ENCODE data around the gene ZW10.
A peak's percentile ranks its signal among the peaks of the same experiment; 100 is the strongest.
"Not testable (repeated sequence)": the region's sequence is repeated elsewhere in the genome, so short reads cannot be mapped to it uniquely, and the experiment has no call there.

Gene ZW10, protein sequence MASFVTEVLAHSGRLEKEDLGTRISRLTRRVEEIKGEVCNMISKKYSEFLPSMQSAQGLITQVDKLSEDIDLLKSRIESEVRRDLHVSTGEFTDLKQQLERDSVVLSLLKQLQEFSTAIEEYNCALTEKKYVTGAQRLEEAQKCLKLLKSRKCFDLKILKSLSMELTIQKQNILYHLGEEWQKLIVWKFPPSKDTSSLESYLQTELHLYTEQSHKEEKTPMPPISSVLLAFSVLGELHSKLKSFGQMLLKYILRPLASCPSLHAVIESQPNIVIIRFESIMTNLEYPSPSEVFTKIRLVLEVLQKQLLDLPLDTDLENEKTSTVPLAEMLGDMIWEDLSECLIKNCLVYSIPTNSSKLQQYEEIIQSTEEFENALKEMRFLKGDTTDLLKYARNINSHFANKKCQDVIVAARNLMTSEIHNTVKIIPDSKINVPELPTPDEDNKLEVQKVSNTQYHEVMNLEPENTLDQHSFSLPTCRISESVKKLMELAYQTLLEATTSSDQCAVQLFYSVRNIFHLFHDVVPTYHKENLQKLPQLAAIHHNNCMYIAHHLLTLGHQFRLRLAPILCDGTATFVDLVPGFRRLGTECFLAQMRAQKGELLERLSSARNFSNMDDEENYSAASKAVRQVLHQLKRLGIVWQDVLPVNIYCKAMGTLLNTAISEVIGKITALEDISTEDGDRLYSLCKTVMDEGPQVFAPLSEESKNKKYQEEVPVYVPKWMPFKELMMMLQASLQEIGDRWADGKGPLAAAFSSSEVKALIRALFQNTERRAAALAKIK

GRCh38 chr11:113773416-113774173 lies at the start of gene ZW10:
TSS of gene ZW10 (minus strand) at chr11:113773692. CDS start at chr11:113773666, 26 bp downstream.
- peak; percentile 83 to 88 for DNase-seq (ENCODE audit: low read depth in 2 of 2)

DNA sequence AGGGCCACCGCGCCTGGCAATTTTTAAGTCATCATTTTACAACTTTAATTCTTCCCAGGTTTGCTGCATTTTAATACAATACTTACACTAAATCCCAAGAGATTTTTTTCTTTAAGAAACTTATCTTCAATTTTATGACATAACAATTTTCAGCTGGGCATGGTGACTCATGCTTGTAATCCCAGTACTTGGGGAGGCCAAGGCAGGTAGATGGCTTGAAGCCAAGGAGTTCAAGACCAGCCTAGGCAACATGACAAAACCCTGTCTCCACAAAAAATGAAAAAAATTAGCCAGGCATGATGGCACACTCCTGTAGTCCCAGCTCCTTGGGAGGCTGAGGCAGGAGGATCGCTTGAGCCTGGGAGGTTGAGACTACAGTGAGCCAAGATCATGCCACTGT lies 44.9 kb upstream of the ZW10 start:
- no peak for DNase-seq (ENCODE audit: low read depth in 2 of 2)

- no peak for DNase-seq (ENCODE audit: low read depth in 2 of 2)
Observed at GRCh38 chr11:113817626-113818025, 44.1 kb upstream of the ZW10 start.

DNA sequence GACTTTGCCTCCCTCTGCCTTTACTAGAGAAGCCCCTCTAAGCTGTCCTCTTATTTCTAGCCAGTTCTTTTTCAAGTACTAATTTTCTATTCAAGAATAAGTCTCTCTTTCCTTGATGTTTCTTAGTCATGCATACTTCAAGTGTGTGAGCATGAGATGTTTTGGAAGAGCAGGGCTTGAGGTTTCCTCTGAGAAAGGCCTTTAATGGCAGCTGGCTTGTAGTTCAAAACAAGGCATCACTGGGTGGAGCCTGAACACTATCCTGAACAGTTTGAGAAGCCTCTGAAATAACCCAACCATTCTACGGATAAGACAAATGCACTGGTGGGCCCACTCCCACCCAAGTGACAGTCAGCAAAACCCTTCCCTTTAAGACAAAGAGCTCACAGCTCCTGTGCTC lies 43.7 kb upstream of the ZW10 start:
- no peak for DNase-seq (ENCODE audit: low read depth in 2 of 2)

DNA sequence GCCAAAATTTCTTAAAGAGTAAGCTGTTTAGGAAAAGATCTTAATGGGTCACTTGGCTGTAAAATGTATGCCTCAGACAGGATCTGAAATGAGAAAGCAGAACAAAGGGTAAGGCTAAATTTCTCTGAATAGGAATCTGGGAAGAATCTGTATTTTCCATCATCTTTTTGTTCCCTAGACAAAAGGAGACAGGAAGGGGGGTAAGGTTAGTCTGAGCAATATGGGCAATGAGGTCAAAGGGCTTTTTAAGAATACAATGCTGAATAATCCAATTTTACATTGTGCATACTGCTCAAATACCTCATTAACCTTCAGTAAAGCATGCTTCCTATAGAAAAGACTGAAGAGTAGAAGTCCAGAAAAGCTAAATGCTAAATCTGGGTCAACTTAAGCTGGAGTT lies 40.7 kb upstream of the ZW10 start:
- DNase-seq (ENCODE audit: low read depth in 2 of 2), result no peak

DNA sequence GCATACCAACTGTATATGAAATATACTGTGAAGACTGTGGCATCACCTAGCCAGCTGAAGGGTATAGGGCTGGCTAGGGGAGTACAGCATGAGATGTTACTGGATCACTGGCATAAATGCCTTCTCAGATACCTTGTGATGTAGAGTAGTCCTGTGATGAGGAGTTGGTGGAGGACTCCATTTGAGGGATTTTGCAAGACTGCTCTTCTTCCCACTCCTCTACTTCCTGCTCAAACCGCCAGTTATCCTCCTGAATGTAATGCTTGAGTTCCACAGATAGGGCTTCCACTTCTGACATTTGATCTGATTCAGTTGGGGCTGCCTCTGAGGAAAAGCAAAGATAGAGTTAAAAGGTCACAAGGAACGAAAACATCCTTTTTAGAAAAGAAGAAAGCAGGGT lies 35.4 kb upstream of the ZW10 start:
- no peak for DNase-seq (ENCODE audit: low read depth in 2 of 2)

GRCh38 chr11:113806406-113806805 lies 32.9 kb upstream of the ZW10 start:
- DNase-seq (ENCODE audit: low read depth in 2 of 2), result no peak

DNA sequence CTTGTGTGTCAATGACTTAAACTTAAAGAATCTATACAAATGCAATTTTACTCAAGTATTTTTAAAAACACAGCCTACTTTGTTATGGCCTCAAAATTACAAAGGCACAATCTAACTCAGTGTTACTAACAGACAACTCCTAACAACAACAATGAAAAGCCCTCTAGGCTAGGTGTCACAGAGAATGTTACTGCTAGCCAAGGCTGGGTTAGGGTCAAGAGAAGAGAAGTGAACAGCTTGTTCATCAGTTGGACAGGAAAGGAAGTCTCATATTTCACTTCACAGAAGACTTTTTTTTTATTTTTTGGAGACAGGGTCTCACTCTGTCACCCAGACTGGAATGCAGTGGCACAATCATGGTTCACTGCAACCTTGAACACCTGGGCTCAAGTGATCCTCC lies 32.1 kb upstream of the ZW10 start:
- DNase-seq (ENCODE audit: low read depth in 2 of 2), result no peak

DNA sequence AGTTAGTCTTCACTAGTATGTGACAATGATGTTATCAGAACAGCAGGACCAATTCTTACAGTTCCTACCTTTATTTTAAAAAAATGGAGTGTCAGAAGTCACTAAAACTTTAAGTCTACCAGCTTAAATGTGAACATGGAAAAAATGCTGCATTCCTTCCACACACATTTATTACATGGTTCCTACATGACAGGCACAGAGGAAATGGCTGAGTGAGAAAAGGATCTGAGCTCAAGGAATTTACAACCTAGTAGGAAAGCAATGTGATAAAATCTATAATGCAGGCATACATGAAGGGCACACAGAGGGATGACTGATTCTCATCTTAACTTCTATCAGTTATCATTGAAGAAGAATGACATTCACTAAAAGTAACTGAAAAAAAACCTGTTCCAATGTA lies 29.1 kb upstream of the ZW10 start:
- DNase-seq (ENCODE audit: low read depth in 2 of 2), result no peak

DNA sequence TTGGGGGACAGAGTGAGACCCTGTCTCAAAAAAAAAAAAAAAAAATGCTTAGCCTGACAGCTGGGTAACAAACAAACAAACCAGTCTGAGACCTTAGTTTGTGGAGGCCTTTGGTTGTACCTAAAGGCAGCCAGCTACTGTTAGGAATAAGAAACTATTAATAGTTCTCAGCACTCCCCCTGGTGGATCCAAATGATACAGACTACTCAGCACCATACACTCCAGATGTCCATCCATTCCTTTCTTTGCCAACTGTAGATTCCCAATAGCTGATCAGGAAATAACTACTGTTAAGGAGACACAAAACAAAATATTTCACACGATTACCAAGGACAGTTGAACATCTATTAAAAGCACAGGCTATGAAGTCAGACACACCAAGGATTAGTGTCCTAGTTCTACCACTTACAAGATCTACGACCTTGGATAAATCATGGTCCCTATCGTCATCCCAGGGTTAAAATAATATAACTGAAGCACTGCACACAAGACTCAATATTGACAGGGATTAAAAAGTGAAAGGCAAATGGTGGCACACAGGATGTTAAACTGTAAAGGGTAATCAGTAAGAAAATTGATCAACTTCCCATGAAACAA lies 23.3 kb upstream of the ZW10 start:
- no peak for DNase-seq (ENCODE audit: low read depth in 2 of 2)

- DNase-seq (ENCODE audit: low read depth in 2 of 2), result no peak
Observed at GRCh38 chr11:113789675-113790320, 16.3 kb upstream of the ZW10 start.

- DNase-seq (ENCODE audit: low read depth in 2 of 2), result not testable (repeated sequence)
Observed at GRCh38 chr11:113789016-113789415, 15.5 kb upstream of the ZW10 start.

- DNase-seq (ENCODE audit: low read depth in 2 of 2), result no peak
Observed at GRCh38 chr11:113782134-113782533, 8.6 kb upstream of the ZW10 start.

- DNase-seq (ENCODE audit: low read depth in 2 of 2), result no peak
Observed at GRCh38 chr11:113781682-113782081, 8.2 kb upstream of the ZW10 start.

DNA sequence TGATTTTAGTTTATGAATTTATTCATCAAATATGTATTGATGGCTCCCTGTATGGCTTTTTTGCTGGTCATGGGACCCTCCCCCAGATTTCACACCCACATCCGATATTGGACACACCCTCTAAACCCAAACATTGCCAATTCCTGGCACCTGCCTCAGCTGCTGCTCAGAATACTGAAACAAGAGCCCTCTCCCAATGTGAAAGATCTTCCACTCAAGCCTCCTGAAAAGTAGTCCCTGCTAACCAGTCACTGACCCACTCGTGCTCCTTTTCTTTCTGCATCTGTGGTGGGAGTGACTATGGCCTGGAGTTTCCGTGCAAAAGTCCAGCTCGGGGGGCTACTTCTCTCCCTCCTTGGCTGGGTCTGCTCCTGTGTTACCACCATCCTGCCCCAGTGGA lies 6.0 kb upstream of the ZW10 start, which contains the start of gene CLDN25:
TSS of gene CLDN25 (plus strand) at position 301 of the 400 bp plus-strand sequence. CDS start at position 301, 0 bp downstream.
- DNase-seq (ENCODE audit: low read depth in 2 of 2), result no peak

DNA sequence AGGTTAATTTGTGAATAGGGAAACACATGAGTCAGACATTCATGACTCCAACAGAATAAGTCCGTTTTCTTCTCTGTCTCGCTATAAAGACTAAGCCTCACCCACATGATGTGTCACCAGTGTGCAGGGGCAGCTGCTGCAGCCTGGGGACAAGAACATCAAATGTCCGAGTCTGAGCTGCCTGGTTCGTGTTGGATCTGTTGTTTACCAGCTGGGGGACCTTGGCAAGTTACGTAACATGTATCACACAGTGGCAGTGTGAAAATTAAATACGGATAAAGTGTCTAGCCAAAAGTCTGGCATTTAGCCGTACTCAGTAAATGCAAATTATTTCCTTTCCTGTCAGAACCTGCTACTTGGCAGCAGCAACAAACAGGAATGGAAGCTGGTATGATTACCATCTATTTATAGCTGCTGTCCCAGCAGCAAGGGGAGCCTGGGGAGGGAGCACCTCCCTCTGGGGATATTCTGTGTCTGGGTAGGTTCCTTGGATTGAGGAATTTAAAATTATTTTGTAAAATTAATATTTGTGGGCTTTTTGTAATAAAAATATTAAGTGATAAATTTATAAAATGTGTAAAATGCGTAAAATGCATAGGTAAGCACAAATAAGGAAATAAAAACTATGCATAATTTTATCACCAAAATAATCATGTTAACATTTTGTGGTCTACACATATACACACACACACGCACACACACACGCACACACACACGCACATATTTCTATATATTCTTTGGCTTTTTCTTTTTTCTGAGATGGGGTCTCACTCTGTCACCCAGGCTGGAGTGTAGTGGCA lies 4.8 kb upstream of the ZW10 start:
- DNase-seq (ENCODE audit: low read depth in 2 of 2), result no peak

DNA sequence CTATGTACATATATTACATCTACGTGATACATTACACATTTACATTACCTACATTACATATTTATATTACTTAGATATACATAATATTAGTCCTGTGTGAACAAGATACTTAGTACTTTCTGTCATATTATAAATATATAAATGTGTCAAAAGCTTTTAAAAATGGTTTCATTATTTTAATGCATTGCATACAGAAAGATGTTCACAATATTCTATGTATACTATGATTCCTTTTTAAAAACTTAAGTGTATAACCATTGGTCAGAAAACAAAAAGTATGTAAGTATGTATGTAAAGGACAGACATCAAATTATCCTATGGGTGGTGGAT lies 647 bp upstream of the ZW10 start:
- no peak for DNase-seq (ENCODE audit: low read depth in 2 of 2)

DNA sequence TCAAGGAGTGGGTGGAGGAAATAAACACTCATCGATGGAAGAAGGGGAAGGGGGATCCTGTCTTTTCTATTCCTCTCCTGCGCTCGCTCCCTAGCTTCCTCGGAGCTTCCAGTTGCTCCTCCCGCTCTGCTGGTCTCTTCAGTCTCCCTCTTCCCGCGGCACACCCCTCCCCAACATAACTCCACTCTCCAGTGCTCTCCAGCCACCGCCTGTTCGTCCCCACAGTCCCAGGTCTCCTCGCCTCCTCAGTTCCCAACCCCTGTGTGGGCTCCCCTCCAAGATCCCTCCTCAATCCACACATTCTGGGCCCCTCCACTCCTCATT lies 438 bp downstream of the ZW10 start:
- no peak for DNase-seq (ENCODE audit: low read depth in 2 of 2)

DNA sequence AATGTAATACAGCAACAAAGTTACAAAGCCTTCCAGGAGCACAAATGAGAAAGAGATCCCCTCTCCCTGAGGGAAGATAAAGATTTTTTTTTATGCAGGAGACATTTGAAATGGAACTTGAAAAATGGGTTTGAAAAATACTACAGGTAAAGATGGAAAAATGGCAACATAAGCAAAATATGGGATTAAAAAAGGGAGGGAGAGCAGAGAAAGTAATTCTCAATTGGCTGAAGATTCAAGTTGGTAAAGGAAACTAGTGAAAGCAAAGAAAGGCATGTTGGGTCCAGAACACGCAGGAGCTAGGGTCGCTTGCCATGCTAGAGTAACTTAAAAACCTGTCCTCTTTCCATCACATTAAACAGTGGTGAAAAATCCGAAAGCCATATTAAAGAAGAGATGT lies 1.5 kb downstream of the ZW10 start:
- DNase-seq (ENCODE audit: low read depth in 2 of 2), result no peak

DNA sequence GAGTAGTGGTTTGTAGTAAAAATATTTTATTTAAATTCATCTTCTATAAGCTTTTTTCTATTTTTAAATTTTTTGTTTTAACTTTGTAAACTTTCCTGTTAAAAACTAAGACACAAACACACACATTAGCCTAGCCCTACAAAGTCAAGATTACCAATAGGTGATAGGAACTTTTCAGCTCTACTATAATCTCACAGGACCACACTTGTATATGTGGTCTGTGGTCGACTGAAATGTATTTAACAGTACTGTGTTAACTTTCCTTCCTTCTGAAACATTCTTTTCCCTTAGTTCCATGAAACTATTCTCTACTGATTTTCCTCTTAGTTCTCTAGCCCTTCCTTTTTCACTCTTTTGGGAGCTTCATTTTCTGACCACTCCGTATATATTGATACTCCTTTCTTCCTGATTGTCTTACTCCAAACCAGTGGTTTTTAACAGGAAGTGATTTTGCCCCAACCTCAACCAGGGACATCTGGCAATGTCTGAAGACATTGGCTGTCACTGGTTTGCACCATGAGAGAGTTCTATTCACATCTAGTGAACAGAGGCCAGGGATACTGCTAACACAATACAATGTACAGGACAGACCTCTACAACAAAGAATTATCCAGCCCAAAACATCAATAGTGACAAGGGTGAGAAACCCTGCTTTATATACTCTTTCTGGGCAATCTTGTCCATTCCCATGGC lies 8.8 kb downstream of the ZW10 start:
- no peak for DNase-seq (ENCODE audit: low read depth in 2 of 2)

All from stimulated activated CD8-positive, alpha-beta memory T cell treated with anti-CD3 and anti-CD28 coated beads, Interleukin-7, amount 100 ng/mL, for 1 hour (primary cell).